Measurements from ENCODE around the gene ME1.
"Not testable (repeated sequence)": the region's sequence is repeated elsewhere in the genome, so short reads cannot be mapped to it uniquely, and the experiment has no call there.

The ME1 gene

GRCh38 chr6:83430611-83431544 lies at the start of gene ME1:
TSS of gene ME1 (minus strand) at chr6:83431051. CDS start at chr6:83430954, 97 bp downstream.
- DNase-seq, result peak; percentile 34

- DNase-seq, result no peak
These were observed 49.6 kb upstream of the ME1 start for GRCh38 chr6:83480470-83480869.

- no peak for DNase-seq
These were observed 48.5 kb upstream of the ME1 start for GRCh38 chr6:83479389-83479788.

GRCh38 chr6:83476971-83477370 lies 46.1 kb upstream of the ME1 start:
- no peak for DNase-seq

DNA sequence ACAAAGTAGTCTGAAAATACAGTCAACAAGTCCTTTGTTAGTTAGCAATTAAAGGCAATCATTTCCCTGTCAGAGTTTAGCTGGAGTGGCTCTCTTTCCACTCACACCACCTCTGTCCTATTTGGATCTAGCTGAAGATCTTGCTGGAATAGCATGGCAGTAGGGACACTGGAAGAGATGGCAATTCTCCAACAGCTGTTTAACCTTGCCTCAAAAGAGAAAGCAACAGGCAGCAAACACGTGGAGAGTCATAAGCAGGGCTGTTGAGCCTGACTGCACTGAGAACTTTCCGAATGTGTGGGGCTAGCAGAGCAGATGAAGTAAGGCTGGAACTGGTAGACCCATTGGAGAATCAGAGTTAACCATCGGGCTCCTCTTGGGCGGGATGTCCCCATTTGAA lies 43.5 kb upstream of the ME1 start:
- DNase-seq, result no peak

DNA sequence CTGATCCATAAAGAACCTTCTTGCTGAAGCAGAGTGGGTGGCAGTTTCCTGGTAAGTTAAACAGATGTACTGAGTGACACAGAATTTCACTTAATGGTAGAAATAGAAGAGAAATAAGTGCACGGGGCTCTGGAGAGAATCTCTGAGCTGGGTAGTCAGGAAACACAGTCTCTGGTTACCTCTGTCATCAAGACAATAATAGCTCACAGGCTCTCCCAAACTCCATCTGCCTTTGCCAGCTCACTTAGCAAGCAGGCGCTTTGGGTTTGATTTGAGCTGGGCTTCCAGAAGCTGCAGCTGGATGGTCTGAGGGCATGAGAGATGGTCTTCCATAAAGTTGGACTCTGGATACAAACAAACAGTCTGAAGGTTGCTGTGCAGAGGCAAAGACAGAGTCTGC lies 41.9 kb upstream of the ME1 start:
- no peak for DNase-seq

- DNase-seq, result no peak
These were observed 39.7 kb upstream of the ME1 start for GRCh38 chr6:83470587-83470986.

DNA sequence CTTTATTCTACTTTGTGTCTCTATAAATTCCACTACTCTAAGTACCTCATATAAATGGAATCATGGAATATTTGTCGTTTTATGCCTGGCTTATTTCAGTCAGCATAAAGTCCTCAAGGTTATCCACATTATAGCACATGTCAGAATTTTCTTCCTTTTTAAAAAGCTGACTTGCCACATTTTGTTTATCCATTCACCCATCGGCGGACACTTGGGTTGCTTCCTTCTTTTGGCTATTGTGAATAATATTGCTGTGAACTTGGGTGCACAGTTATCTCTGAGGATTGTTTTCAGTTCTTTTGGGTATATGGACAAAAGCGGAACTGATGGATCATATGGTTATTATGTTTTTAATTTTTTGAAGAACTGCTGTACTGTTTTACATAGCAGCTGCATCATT lies 39.1 kb upstream of the ME1 start:
- DNase-seq, result no peak

DNA sequence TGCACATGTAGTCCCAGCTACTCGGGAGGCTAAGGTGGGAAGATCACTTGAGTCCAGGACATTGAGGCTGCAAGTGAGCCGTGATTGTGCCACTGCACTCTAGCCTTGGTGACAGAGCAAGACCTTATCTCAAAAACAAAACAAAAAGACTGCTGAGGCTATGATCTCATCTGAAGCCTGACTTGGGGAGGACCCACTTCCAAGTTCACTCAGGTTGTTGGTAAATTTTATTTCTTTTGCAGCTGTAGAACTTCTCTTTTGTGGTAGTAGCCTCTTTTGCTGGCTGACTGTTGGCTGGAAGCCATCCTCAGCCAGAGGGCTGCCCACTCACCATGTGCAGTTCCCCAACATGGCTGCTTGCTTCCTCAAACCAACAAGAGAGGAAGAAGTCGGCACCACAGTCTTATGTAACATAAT lies 36.8 kb upstream of the ME1 start:
- no peak for DNase-seq

GRCh38 chr6:83466328-83466727 lies 35.5 kb upstream of the ME1 start:
- no peak for DNase-seq

- DNase-seq, result no peak
These were observed 33.7 kb upstream of the ME1 start for GRCh38 chr6:83464381-83465140.

DNA sequence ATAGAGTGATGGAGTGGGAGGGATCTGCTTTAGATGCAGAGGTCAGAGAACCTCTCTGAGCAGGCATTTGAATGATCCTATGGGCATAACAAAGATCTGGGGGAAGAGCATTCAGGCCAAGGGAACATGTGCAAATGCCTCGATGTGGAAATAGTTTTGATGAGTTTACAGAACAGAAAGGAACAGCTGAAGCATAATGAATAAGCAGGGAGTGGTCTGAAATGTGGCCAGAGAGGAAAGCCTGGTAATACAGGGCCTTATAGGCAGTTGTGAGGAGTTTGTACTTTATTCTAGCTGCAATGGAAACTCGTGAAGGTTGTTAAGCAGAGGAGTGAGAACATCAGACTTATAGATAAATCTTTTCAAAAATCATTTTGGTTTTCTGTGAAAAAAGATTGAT lies 33.0 kb upstream of the ME1 start:
- DNase-seq, result no peak

DNA sequence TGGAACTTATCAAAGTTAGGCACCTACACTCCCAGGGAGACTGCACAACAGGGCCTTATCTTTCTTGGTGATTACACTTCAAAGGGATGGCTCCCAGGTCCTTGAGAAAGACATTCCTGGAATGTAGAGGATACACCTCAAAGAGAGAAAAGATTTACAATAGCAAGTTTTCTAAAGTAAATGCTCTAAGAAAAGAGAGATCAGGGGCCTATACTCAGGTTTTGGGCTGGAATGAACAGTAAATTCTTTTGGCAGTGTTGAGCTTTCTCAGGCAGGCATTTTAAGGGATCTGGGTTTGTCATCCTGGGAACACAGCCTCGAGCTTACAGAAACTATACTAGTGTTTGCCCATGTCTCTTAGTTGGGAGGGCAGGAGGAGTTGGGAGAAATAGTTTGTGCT lies 31.7 kb upstream of the ME1 start:
- no peak for DNase-seq

- no peak for DNase-seq
These were observed 30.6 kb upstream of the ME1 start for GRCh38 chr6:83461438-83461837.

DNA sequence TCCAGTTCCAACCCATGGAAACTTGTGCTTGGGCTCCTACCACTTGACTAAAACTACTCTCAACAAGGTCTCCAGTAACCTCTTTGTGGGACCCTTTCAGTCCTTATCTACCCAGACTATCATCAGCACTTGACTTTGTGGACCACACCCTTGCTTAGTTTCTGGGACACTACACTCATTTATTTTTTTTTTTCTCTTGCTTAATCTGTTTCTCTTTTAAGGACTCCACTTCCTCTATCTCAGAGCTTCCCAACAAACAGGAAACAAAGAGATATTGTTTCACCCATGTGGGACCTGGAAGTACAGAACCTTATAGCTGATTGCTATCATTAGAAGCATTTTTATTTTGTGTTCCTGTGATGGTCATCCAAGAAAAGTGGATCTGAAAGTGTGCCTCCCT lies 28.8 kb upstream of the ME1 start:
- no peak for DNase-seq

- not testable (repeated sequence) for DNase-seq
These were observed 19.2 kb upstream of the ME1 start for GRCh38 chr6:83450015-83450414.

DNA sequence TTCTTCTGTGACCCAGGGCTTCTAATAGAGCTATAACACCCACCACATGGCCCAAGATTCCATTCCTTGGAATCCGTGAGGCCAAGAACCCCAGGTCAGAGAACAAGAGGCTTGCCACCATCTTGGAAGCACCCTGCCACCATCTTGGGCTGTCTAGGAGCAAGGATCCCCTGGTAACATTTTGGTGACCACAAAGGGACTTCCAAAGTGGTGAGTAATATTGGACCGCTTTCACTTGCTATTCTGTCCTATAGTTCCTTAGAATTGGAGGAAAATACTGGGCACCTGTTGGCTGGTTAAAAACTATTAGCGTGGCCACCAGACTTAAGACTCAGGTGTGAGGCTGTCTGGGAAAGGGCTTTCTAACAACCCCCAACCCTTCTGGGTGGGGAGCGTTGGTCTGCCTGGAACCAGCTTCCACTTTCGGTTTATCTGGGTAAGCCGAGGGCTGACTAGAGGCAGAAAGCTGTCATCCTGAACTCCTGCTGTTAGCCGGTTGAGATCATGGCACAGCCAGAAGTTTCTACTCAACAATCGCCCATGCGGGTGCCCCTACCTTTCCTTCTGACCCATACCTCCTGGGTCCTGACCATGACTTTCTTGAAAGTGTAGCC lies 13.3 kb upstream of the ME1 start:
- DNase-seq, result not testable (repeated sequence)

- no peak for DNase-seq
These were observed 12.7 kb upstream of the ME1 start for GRCh38 chr6:83443516-83443915.

DNA sequence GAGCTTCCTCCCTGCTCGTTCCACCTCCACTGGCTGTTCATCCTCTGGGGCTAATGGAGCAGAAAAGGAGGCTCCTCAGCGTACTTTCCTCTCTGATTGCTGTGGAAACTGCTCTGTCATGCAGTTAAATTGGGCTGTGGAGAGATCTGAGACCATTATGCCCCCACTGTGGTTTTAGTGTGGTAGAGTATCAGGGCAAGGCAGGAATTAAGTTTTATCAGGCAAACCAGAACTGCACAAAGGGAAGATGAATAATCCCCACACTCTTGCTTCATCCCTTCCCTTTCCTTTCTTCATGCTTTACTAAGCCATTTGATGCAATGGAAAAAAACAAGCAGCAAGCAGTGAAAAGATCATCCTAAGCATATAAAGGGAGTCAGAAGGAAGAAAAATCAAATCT lies 11.9 kb upstream of the ME1 start:
- DNase-seq, result no peak

DNA sequence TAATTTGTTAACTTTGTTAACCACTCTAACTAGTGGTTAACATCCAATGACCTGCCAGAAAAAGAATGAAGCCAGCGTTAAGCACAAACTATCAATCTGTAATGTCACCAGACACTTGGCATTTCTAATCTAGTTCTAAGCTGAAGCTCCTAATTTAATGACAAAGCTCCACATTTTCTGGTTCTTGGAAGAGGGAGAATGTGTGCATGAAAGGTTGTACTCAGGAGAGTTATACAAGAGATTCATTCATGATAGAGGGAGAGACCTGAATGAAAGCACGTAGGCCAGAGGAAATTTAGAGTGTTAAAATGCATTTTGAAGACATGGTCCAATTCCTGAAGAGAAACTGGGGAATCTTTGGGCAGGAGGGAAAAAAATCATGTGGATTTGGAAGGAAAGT lies 8.3 kb upstream of the ME1 start:
- no peak for DNase-seq

DNA sequence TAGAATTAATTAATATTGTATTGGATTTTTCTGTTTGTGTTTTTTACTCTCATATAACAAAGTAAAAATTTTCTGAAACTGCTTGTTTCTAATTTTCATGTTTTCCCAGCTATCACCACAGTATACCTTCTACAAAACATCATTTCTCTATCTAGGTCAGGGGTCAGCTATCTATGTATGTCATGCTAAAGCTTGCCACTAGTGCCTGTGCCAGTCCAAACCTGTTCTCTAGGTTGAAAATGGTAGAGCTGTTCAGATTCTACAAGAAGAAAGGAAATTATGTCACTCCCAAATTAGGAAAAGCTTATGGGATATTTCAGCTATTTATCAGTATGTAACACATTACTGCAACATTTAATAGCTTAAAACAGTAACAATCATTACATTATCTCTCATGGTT lies 5.8 kb upstream of the ME1 start:
- no peak for DNase-seq

DNA sequence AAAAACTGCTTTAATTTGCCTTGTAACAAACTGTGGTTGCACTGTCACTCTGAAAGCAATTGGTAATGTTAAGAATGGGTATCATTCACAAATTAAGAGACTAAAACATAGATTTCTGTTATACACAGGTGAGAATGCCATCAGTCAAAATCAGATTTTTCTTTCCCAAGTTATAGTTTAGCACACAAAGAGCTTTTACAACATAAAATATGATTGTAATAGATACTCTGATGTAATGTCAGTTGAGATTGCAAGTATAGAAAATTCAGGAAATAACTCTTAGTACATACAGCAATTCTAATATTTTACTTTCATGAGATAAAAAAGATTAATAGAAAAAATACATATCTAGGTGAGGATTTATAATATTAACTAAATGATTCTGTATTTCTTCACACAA lies 2.3 kb upstream of the ME1 start:
- DNase-seq, result no peak

- DNase-seq, result no peak
These were observed 1.8 kb upstream of the ME1 start for GRCh38 chr6:83432636-83433035.

Measured in 8988T (cell line).